ENCODE measurements around the gene AGMO.

Gene AGMO

GRCh38 chr7:15601175-15601574, 39.4 kb upstream of the AGMO start:
- no peak overlapping the region for H3K4me3 ChIP-seq (ENCODE audit: low read length)
- H3K27ac ChIP-seq (ENCODE audit: low read length): no peak overlapping the region
- no peaks in the 10 kb centered on the region for H3K36me3 ChIP-seq (replicated peaks; ENCODE audit: low read depth, low read length)
- H3K79me2 ChIP-seq (ENCODE audit: low read length): no peaks in the 10 kb centered on the region
- no peak overlapping the region for H3K9ac ChIP-seq (ENCODE audit: low read length)
- H3K9me3 ChIP-seq (ENCODE audit: insufficient read depth, low read length): no peaks in the 10 kb centered on the region
- no peak for TF ChIP-seq CTCF (IDR thresholded peaks at IDR 0.05; ENCODE audit: low read depth, low read length)
- TF ChIP-seq EZH2phosphoT487 (IDR thresholded peaks at IDR 0.05; ENCODE audit: low read depth): no peak
- no peak overlapping the region for H3K4me2 ChIP-seq (ENCODE audit: low read length)
- H3K4me1 ChIP-seq (ENCODE audit: low read length): no peaks in the 10 kb centered on the region
- no peak overlapping the region for H2AFZ ChIP-seq (ENCODE audit: low read depth, low read length)
- no peaks in the 10 kb centered on the region for H4K20me1 ChIP-seq (ENCODE audit: insufficient read depth, low read length)
- no peaks in the 10 kb centered on the region for H3K27me3 ChIP-seq (ENCODE audit: low read depth, low read length)

- Histone ChIP-seq H4K20me1 (ENCODE audit: insufficient read depth, low read length) (no peaks in the 10 kb centered on the region), H3K9me3 (ENCODE audit: insufficient read depth, low read length) (no peaks in the 10 kb centered on the region), H3K4me3 (ENCODE audit: low read length) (no peak overlapping the region), H2AFZ (ENCODE audit: low read depth, low read length) (no peak overlapping the region), H3K4me1 (ENCODE audit: low read length) (no peaks in the 10 kb centered on the region), H3K27me3 (ENCODE audit: low read depth, low read length) (no peaks in the 10 kb centered on the region), H3K9ac (ENCODE audit: low read length) (no peak overlapping the region), H3K4me2 (ENCODE audit: low read length) (no peak overlapping the region), H3K27ac (ENCODE audit: low read length) (no peak overlapping the region), H3K36me3 (replicated peaks; ENCODE audit: low read depth, low read length) (no peaks in the 10 kb centered on the region), H3K79me2 (ENCODE audit: low read length) (no peaks in the 10 kb centered on the region)
- TF ChIP-seq EZH2phosphoT487 (IDR thresholded peaks at IDR 0.05; ENCODE audit: low read depth) (no peak), CTCF (IDR thresholded peaks at IDR 0.05; ENCODE audit: low read depth, low read length) (no peak)
These were observed 38.5 kb upstream of the AGMO start for GRCh38 chr7:15600298-15600697.

- Histone ChIP-seq H3K36me3 (replicated peaks; ENCODE audit: low read depth, low read length) (no peaks in the 10 kb centered on the region), H3K79me2 (ENCODE audit: low read length) (no peaks in the 10 kb centered on the region), H4K20me1 (ENCODE audit: insufficient read depth, low read length) (no peaks in the 10 kb centered on the region), H3K9me3 (ENCODE audit: insufficient read depth, low read length) (no peaks in the 10 kb centered on the region), H3K4me1 (ENCODE audit: low read length) (no peaks in the 10 kb centered on the region), H3K27ac (ENCODE audit: low read length) (no peak overlapping the region), H3K9ac (ENCODE audit: low read length) (no peak overlapping the region), H3K4me2 (ENCODE audit: low read length) (no peak overlapping the region), H3K27me3 (ENCODE audit: low read depth, low read length) (no peaks in the 10 kb centered on the region), H3K4me3 (ENCODE audit: low read length) (no peak overlapping the region), H2AFZ (ENCODE audit: low read depth, low read length) (no peak overlapping the region)
- no peak for TF ChIP-seq CTCF (IDR thresholded peaks at IDR 0.05; ENCODE audit: low read depth, low read length)
- no peak for TF ChIP-seq EZH2phosphoT487 (IDR thresholded peaks at IDR 0.05; ENCODE audit: low read depth)
These were observed 32.6 kb upstream of the AGMO start for GRCh38 chr7:15594461-15594860.

- H3K4me3 ChIP-seq (ENCODE audit: low read length): no peak overlapping the region
- H2AFZ ChIP-seq (ENCODE audit: low read depth, low read length): no peak overlapping the region
- H3K9me3 ChIP-seq (ENCODE audit: insufficient read depth, low read length): no peaks in the 10 kb centered on the region
- H4K20me1 ChIP-seq (ENCODE audit: insufficient read depth, low read length): no peaks in the 10 kb centered on the region
- no peaks in the 10 kb centered on the region for H3K79me2 ChIP-seq (ENCODE audit: low read length)
- H3K9ac ChIP-seq (ENCODE audit: low read length): no peak overlapping the region
- TF ChIP-seq CTCF (IDR thresholded peaks at IDR 0.05; ENCODE audit: low read depth, low read length) (no peak), EZH2phosphoT487 (IDR thresholded peaks at IDR 0.05; ENCODE audit: low read depth) (no peak)
- H3K36me3 ChIP-seq (replicated peaks; ENCODE audit: low read depth, low read length): no peaks in the 10 kb centered on the region
- no peaks in the 10 kb centered on the region for H3K4me1 ChIP-seq (ENCODE audit: low read length)
- no peak overlapping the region for H3K27ac ChIP-seq (ENCODE audit: low read length)
- no peak overlapping the region for H3K4me2 ChIP-seq (ENCODE audit: low read length)
- H3K27me3 ChIP-seq (ENCODE audit: low read depth, low read length): no peaks in the 10 kb centered on the region
These were observed 31.6 kb upstream of the AGMO start for GRCh38 chr7:15593382-15593781.

Measured in OCI-LY3 (cell line).